ENCODE data around the gene SEMA3C.

Gene SEMA3C

GRCh38 chr7:80781561-80781979 lies 137.3 kb downstream of the SEMA3C start (continued):
- TF ChIP-seq PRDM4 (tag by site-specific recombination; IDR thresholded peaks at IDR 0.05) (peak; percentile 75; the same call in 1 of the 2 replicates), ZBTB20 (tag by site-specific recombination; IDR thresholded peaks at IDR 0.05) (no peak), ZNF266 (tag by site-specific recombination; IDR thresholded peaks at IDR 0.05; ENCODE audit: low read depth) (no peak), ZNF362 (tag by site-specific recombination; IDR thresholded peaks at IDR 0.05) (no peak), ZSCAN18 (tag by site-specific recombination; IDR thresholded peaks at IDR 0.05) (no peak), ZNF561 (tag by site-specific recombination; IDR thresholded peaks at IDR 0.05; ENCODE audit: borderline replicate concordance) (0 out of 2 replicates have a peak, but pooled peaks have one; percentile 43), KLF10 (tag by site-specific recombination; IDR thresholded peaks at IDR 0.05) (0 out of 2 replicates have a peak, but pooled peaks have one; percentile 48), KLF7 (tag by site-specific recombination; IDR thresholded peaks at IDR 0.05; ENCODE audit: borderline replicate concordance) (no peak), GLI2 (tag by site-specific recombination; IDR thresholded peaks at IDR 0.05; ENCODE audit: borderline replicate concordance, low read depth) (peak; percentile 20; the same call in 1 of the 2 replicates), ZNF112 (tag by site-specific recombination; IDR thresholded peaks at IDR 0.05) (no peak), INSM2 (tag by site-specific recombination; IDR thresholded peaks at IDR 0.05) (no peak), ZNF23 (tag by site-specific recombination; IDR thresholded peaks at IDR 0.05; ENCODE audit: borderline replicate concordance) (no peak), MYNN (tag by site-specific recombination; IDR thresholded peaks at IDR 0.05; ENCODE audit: borderline replicate concordance) (no peak), ZNF629 (tag by site-specific recombination; IDR thresholded peaks at IDR 0.05) (peak; percentile 62), ZFHX2 (tag by site-specific recombination; conservative IDR thresholded peaks at IDR 0.05) (no peak), ZNF24 (tag by site-specific recombination; IDR thresholded peaks at IDR 0.05) (0 out of 2 replicates have a peak, but pooled peaks have one; percentile 44), ZNF596 (tag by site-specific recombination; IDR thresholded peaks at IDR 0.05) (no peak), ZNF18 (tag by site-specific recombination; IDR thresholded peaks at IDR 0.05) (0 out of 2 replicates have a peak, but pooled peaks have one; percentile 46), SCRT1 (tag by site-specific recombination; IDR thresholded peaks at IDR 0.05; ENCODE audit: borderline replicate concordance) (peak; percentile 34; the same call in 1 of the 2 replicates), ZNF140 (tag by site-specific recombination; IDR thresholded peaks at IDR 0.05) (no peak), ZSCAN30 (tag by site-specific recombination; IDR thresholded peaks at IDR 0.05) (peak; percentile 61; the same call in 1 of the 2 replicates), ZNF311 (tag by site-specific recombination; IDR thresholded peaks at IDR 0.05; ENCODE audit: borderline replicate concordance) (no peak), ZNF768 (tag by site-specific recombination; IDR thresholded peaks at IDR 0.05) (no peak), ZNF132 (tag by site-specific recombination; IDR thresholded peaks at IDR 0.05; ENCODE audit: borderline replicate concordance) (no peak), OVOL3 (tag by site-specific recombination; IDR thresholded peaks at IDR 0.05) (0 out of 2 replicates have a peak, but pooled peaks have one; percentile 9), SCRT2 (tag by site-specific recombination; IDR thresholded peaks at IDR 0.05) (no peak), ZBTB17 (tag by site-specific recombination; IDR thresholded peaks at IDR 0.05) (0 out of 2 replicates have a peak, but pooled peaks have one; percentile 14), PRDM1 (tag by site-specific recombination; IDR thresholded peaks at IDR 0.05) (no peak), ZBTB44 (tag by site-specific recombination; IDR thresholded peaks at IDR 0.05) (peak; percentile 11; the same call in 1 of the 2 replicates), ZNF544 (tag by site-specific recombination; IDR thresholded peaks at IDR 0.05) (no peak)
